GM23338 (cell line): ENCODE results near the gene STAT3. TPM values are rescaled to one million over a fixed set of nuclear protein-coding genes. Genes with fewer than 3 reads are reported as not detected.

Experiments used
- ATAC-seq: fragments of 200-7000 bp; cut with Tn5 transposase; 3 replicates; pipeline ENCODE4 v1.9.1; 2020
- DNase-seq: peaks from one replicate; pipeline ENCODE4 v3.0.0-alpha.2; 2015; ENCODE audit warnings: low spot score
- H2AFZ ChIP-seq: fragments of 200-600 bp; sonication (generic); 2 replicates; pipeline ENCODE4 v1.8.0; 2016; ENCODE audit warnings: antibody characterized with exemption, mild to moderate bottlenecking, moderate library complexity
- H3F3A ChIP-seq: fragments of 200-600 bp; sonication (generic); replicated peaks from 2 replicates; pipeline ENCODE4 v1.8.0; 2017; ENCODE audit warnings: antibody characterized with exemption, mixed run types, low read depth
- H3K27ac ChIP-seq: fragments of 200-600 bp; sonication (generic); 2 replicates; pipeline ENCODE4 v1.6.1; 2016; ENCODE audit warnings: low read depth
- H3K27me3 ChIP-seq: fragments of 200-600 bp; sonication (generic); 2 replicates; pipeline ENCODE4 v1.8.0; 2016; ENCODE audit warnings: mild to moderate bottlenecking, mixed run types, moderate library complexity; ENCODE audit not compliant: insufficient read depth
- H3K36me3 ChIP-seq: fragments of 200-600 bp; sonication (generic); 2 replicates; pipeline ENCODE4 v1.8.0; 2016; ENCODE audit warnings: mild to moderate bottlenecking; ENCODE audit not compliant: insufficient read depth
- H3K4me1 ChIP-seq: fragments of 200-600 bp; sonication (generic); 2 replicates; pipeline ENCODE4 v1.8.0; 2016; ENCODE audit warnings: mild to moderate bottlenecking, moderate library complexity; ENCODE audit not compliant: insufficient read depth
- H3K4me2 ChIP-seq: fragments of 200-600 bp; sonication (generic); 2 replicates; pipeline ENCODE4 v1.7.1; 2017; ENCODE audit warnings: mixed run types
- H3K4me3 ChIP-seq: fragments of 200-600 bp; sonication (generic); 2 replicates; pipeline ENCODE4 v1.6.1; 2016; ENCODE audit warnings: mixed run types
- H3K79me2 ChIP-seq: fragments of 200-600 bp; sonication (generic); replicated peaks from 2 replicates; pipeline ENCODE4 v1.8.0; 2017; ENCODE audit warnings: mild to moderate bottlenecking; ENCODE audit not compliant: insufficient read depth
- H3K9me2 ChIP-seq: fragments of 200-600 bp; sonication (generic); 2 replicates; pipeline ENCODE4 v1.8.0; 2017; ENCODE audit not compliant: insufficient read depth
- H4K20me1 ChIP-seq: fragments of 200-600 bp; sonication (generic); replicated peaks from 2 replicates; pipeline ENCODE4 v1.8.0; 2017; ENCODE audit warnings: mild to moderate bottlenecking; ENCODE audit not compliant: insufficient read depth
- H3K27ac Mint-ChIP-seq: 2 replicates; pipeline ENCODE4 v1.8.0; 2020; ENCODE audit warnings: inconsistent platforms, mild to moderate bottlenecking, moderate library complexity, mixed read lengths
- H3K27me3 Mint-ChIP-seq: 3 replicates; pipeline ENCODE4 v1.8.0; 2022; ENCODE audit warnings: low read depth, mild to moderate bottlenecking, moderate library complexity, mixed read lengths, inconsistent platforms; ENCODE audit not compliant: insufficient read depth, poor library complexity
- H3K36me3 Mint-ChIP-seq: 3 replicates; pipeline ENCODE4 v1.8.0; 2021; ENCODE audit warnings: low read depth, mild to moderate bottlenecking, inconsistent platforms, moderate library complexity, mixed read lengths
- H3K4me1 Mint-ChIP-seq: 3 replicates; pipeline ENCODE4 v1.8.0; 2020; ENCODE audit warnings: mild to moderate bottlenecking, inconsistent platforms, mixed read lengths
- H3K4me3 Mint-ChIP-seq: 3 replicates; pipeline ENCODE4 v1.8.0; 2021; ENCODE audit warnings: moderate library complexity, mild to moderate bottlenecking, inconsistent platforms, mixed read lengths
- H3K9me3 Mint-ChIP-seq: 3 replicates; pipeline ENCODE4 v1.8.0; 2020; ENCODE audit warnings: moderate library complexity, mild to moderate bottlenecking, inconsistent platforms, mixed read lengths
- CREB1 ChIP-seq: fragments of 250-450 bp; sonication (Bioruptor Pico); IDR thresholded peaks from 2 replicates; pipeline ENCODE4 v1.5.0; 2020; ENCODE audit warnings: low read depth, mild to moderate bottlenecking, moderate library complexity
- CTCF ChIP-seq, 2 experiments: fragments of 200-600 bp in 1 of 2; sonication (generic) in 1 of 2; conservative IDR thresholded peaks; 2 replicates each; pipeline versions ENCODE4 v1.5.1 to v1.6.1; 2016 to 2017; ENCODE audit warnings: antibody characterized with exemption in 2 of 2, low read depth in 2 of 2, mild to moderate bottlenecking in 2 of 2, moderate library complexity in 1 of 2
- ETS1 ChIP-seq: IDR thresholded peaks from 2 replicates; pipeline ENCODE4 v1.6.1; 2016; ENCODE audit warnings: antibody characterized with exemption
- EZH2 ChIP-seq: fragments of 200-600 bp; sonication (generic); IDR thresholded peaks from one replicate; pipeline ENCODE4 v1.8.0; 2017; ENCODE audit warnings: antibody characterized with exemption, mild to moderate bottlenecking, low read depth; ENCODE audit not compliant: unreplicated experiment
- EZH2phosphoT487 ChIP-seq: fragments of 200-600 bp; sonication (generic); IDR thresholded peaks from one replicate; pipeline ENCODE4 v1.8.1; 2018; ENCODE audit warnings: antibody characterized with exemption; ENCODE audit not compliant: unreplicated experiment
- JUNB ChIP-seq: IDR thresholded peaks from one replicate; pipeline ENCODE4 v1.6.1; 2016; ENCODE audit warnings: antibody characterized with exemption; ENCODE audit not compliant: unreplicated experiment
- NANOG ChIP-seq: IDR thresholded peaks from 2 replicates; pipeline ENCODE4 v1.6.1; 2016; ENCODE audit warnings: antibody characterized with exemption, borderline replicate concordance
- POLR2AphosphoS5 ChIP-seq: IDR thresholded peaks from 2 replicates; pipeline ENCODE4 v1.6.1; 2016; ENCODE audit warnings: antibody characterized with exemption, low read depth
- REST ChIP-seq: IDR thresholded peaks from one replicate; pipeline ENCODE4 v1.6.1; 2018; ENCODE audit warnings: antibody characterized with exemption; ENCODE audit not compliant: unreplicated experiment
- STAT1 ChIP-seq: IDR thresholded peaks from one replicate; pipeline ENCODE4 v1.6.1; 2016; ENCODE audit warnings: antibody characterized with exemption; ENCODE audit not compliant: unreplicated experiment
- ZNF114 ChIP-seq: fragments of 250-450 bp; sonication (Bioruptor Pico); IDR thresholded peaks from 2 replicates; pipeline ENCODE4 v1.5.0; 2020; ENCODE audit warnings: mild to moderate bottlenecking, moderate library complexity
- ZNF331 ChIP-seq: fragments of 250-450 bp; sonication (Bioruptor Pico); IDR thresholded peaks from 2 replicates; pipeline ENCODE4 v1.5.0; 2020; ENCODE audit warnings: low read depth, mild to moderate bottlenecking, moderate library complexity
- ZNF462 ChIP-seq: fragments of 250-450 bp; sonication (Bioruptor Pico); IDR thresholded peaks from 2 replicates; pipeline ENCODE4 v1.5.0; 2020; ENCODE audit warnings: mild to moderate bottlenecking, moderate library complexity
- polyA plus RNA-seq: library from polyadenylated mRNA; unstranded; fragments of >200 nt; fragmentation: Nextera tagmentation; extraction: Ambion mirVana; gene quantifications from 2 replicates; pipeline ENCODE4 v1.2.1, GENCODE V29; 2016
- total RNA-seq: library from RNA; depleted of rRNA; stranded (reverse); fragments of >200 nt; shearing (Covaris generic); gene quantifications from 2 replicates; pipeline ENCODE4 v1.2.3, GENCODE V29; 2014

Gene STAT3
- total and polyA plus RNA-seq, 2 experiments from 2014 or later = 49.5 to 78.0 TPM

- Mint-ChIP-seq H3K4me3 (no peak overlapping the region), H3K27me3 (peaks cover 7% of the 10 kb centered on the region), H3K27ac (no peak overlapping the region), H3K36me3 (no peaks in the 10 kb centered on the region), H3K4me1 (no peaks in the 10 kb centered on the region), H3K9me3 (no peaks in the 10 kb centered on the region)
- no peaks in the 10 kb centered on the region for H3K9me2 ChIP-seq
- no peak overlapping the region for H3K4me2 ChIP-seq
- no peak overlapping the region for H2AFZ ChIP-seq
- ATAC-seq (no peak), DNase-seq (no peak)
- no peaks in the 10 kb centered on the region for H4K20me1 ChIP-seq
- no peaks in the 10 kb centered on the region; the same call in 1 of the 2 replicates for H3K36me3 ChIP-seq
- no peak overlapping the region for H3K4me3 ChIP-seq
- TF ChIP-seq ZNF462 (CRISPR knock-in tag) (no peak), EZH2phosphoT487 (no peak), REST (no peak), EZH2 (no peak), NANOG (no peak), ETS1 (no peak), POLR2AphosphoS5 (no peak), ZNF114 (no peak), STAT1 (no peak), JUNB (no peak), CTCF (conservative IDR thresholded peaks at IDR 0.05; ENCODE audit: low read depth in 2 of 2) (no peak), ZNF331 (CRISPR knock-in tag) (no peak), CREB1 (CRISPR knock-in tag) (no peak)
- H3K79me2 ChIP-seq = no peaks in the 10 kb centered on the region
- H3K27me3 ChIP-seq = peaks cover 11% of the 10 kb centered on the region
- no peaks in the 10 kb centered on the region; the same call in 1 of the 2 replicates for H3K4me1 ChIP-seq
- no peaks in the 10 kb centered on the region; the same call in 1 of the 2 replicates for H3F3A ChIP-seq
- no peak overlapping the region for H3K27ac ChIP-seq
Measured at GRCh38 chr17:42294469-42295398, 93.5 kb downstream of the STAT3 start.
